A549 (cell line): Measurements from ENCODE around the gene OGFOD2. TPM values are rescaled to one million over a fixed set of nuclear protein-coding genes. Genes with fewer than 3 reads are reported as not detected.

Source experiments
- ATAC-seq, 2 experiments: fragments of 200-7000 bp in 1 of 2; fragments of >200 bp in 1 of 2; cut with Nextera tagmentation in 1 of 2; cut with Tn5 transposase in 1 of 2; 3 replicates each; pipeline versions ENCODE4 v1.8.0 to v1.9.1; 2018 to 2020; ENCODE audit warnings: mild to moderate bottlenecking in 1 of 2, moderate library complexity in 1 of 2
- CTCF ChIA-PET: fragments of 300-600 bp; sonication (Branson Sonifier 250); formaldehyde crosslinking; extraction: SDS; loops from one replicate; lab custom pipeline; 2021; ENCODE audit warnings: antibody characterized with exemption, inconsistent platforms; lab: Yijun Ruan, JAX
- POLR2A ChIA-PET: fragments of 350-600 bp; formaldehyde crosslinking; extraction: SDS; loops from one replicate; lab custom pipeline; 2021; ENCODE audit warnings: antibody characterized with exemption, inconsistent platforms; lab: Yijun Ruan, JAX
- DNase-seq, 2 experiments: peaks; one replicate each; pipeline versions ENCODE4 v3.0.0 to v3.0.0-alpha.2; 2011 to 2016; ENCODE audit warnings: low read depth in 1 of 2, low spot score in 1 of 2
- FAIRE-seq: peaks from 2 replicates; lab custom pipeline; 2011; peaks lifted over from hg19 to GRCh38; lab: Jason Lieb, UNC
- H3K27ac ChIP-seq, 2 experiments: fragments of >200 bp; sonication (Bioruptor Twin); formaldehyde crosslinking; 3 replicates each; pipeline ENCODE4 v1.5.1; 2016 to 2017
- H3K4me1 ChIP-seq: fragments of >200 bp; sonication (Bioruptor Twin); formaldehyde crosslinking; 3 replicates; pipeline ENCODE4 v1.6.1; 2016
- H3K4me2 ChIP-seq: fragments of >200 bp; sonication (Bioruptor Twin); formaldehyde crosslinking; 3 replicates; pipeline ENCODE4 v1.6.1; 2016
- H3K4me3 ChIP-seq: fragments of >200 bp; sonication (Bioruptor Twin); formaldehyde crosslinking; 3 replicates; pipeline ENCODE4 v1.5.1; 2016
- H3K9me3 ChIP-seq: fragments of >200 bp; sonication (Bioruptor Twin); formaldehyde crosslinking; 3 replicates; pipeline ENCODE4 v1.6.1; 2016
- CBX2 ChIP-seq: fragments of 200-600 bp; sonication (generic); IDR thresholded peaks from 2 replicates; pipeline ENCODE4 v1.6.1; 2016; ENCODE audit warnings: low read depth, mild to moderate bottlenecking, borderline replicate concordance
- CBX8 ChIP-seq: fragments of 200-600 bp; sonication (generic); IDR thresholded peaks from 2 replicates; pipeline ENCODE4 v1.6.1; 2016
- CHD4 ChIP-seq: fragments of 200-600 bp; sonication (generic); IDR thresholded peaks from 2 replicates; pipeline ENCODE4 v1.6.1; 2016; ENCODE audit warnings: antibody characterized with exemption, mild to moderate bottlenecking, borderline replicate concordance
- EHF ChIP-seq: fragments of 250-450 bp; sonication (Bioruptor Pico); IDR thresholded peaks from 2 replicates; pipeline ENCODE4 v1.5.0; 2020; ENCODE audit warnings: mild to moderate bottlenecking
- FOXS1 ChIP-seq: fragments of 250-450 bp; sonication (Bioruptor Pico); IDR thresholded peaks from 2 replicates; pipeline ENCODE4 v1.5.0; 2020; ENCODE audit warnings: mild to moderate bottlenecking, moderate library complexity
- GATA3 ChIP-seq: IDR thresholded peaks from 2 replicates; pipeline ENCODE4 v1.6.1; 2012; ENCODE audit warnings: borderline replicate concordance
- HDAC2 ChIP-seq: fragments of 200-600 bp; sonication (generic); IDR thresholded peaks from 2 replicates; pipeline ENCODE4 v1.6.1; 2016
- KDM1A ChIP-seq: fragments of 200-600 bp; sonication (generic); IDR thresholded peaks from 2 replicates; pipeline ENCODE4 v1.6.1; 2016; ENCODE audit warnings: low read depth, mild to moderate bottlenecking
- NR3C1 ChIP-seq: fragments of >200 bp; sonication (Bioruptor Twin); formaldehyde crosslinking; IDR thresholded peaks from 3 replicates; pipeline ENCODE4 v1.6.1; 2017
- PHF8 ChIP-seq: fragments of 200-600 bp; sonication (generic); IDR thresholded peaks from 2 replicates; pipeline ENCODE4 v1.6.1; 2016; ENCODE audit warnings: low read depth, mild to moderate bottlenecking, antibody characterized with exemption, moderate library complexity, borderline replicate concordance
- POLR2AphosphoS2 ChIP-seq: conservative IDR thresholded peaks from 2 replicates; pipeline ENCODE4 v1.6.1; 2012; ENCODE audit warnings: low read length, improper control_type of control experiment, inconsistent platforms
- RAD21 ChIP-seq, 2 experiments: fragments of >200 bp in 1 of 2; sonication (Bioruptor Twin) in 1 of 2; formaldehyde crosslinking in 1 of 2; IDR thresholded peaks in 1 of 2; conservative IDR thresholded peaks in 1 of 2; 2 replicates in 1 of 2; 3 replicates in 1 of 2; pipeline ENCODE4 v1.6.1; 2012 to 2018; ENCODE audit warnings: inconsistent platforms in 1 of 2
- RARB ChIP-seq: fragments of 250-450 bp; sonication (Bioruptor Pico); IDR thresholded peaks from 2 replicates; pipeline ENCODE4 v1.8.0; 2021; ENCODE audit warnings: mild to moderate bottlenecking, moderate library complexity
- RFX5 ChIP-seq: fragments of 450-650 bp; IDR thresholded peaks from 2 replicates; pipeline ENCODE4 v1.7.1; 2014; ENCODE audit warnings: antibody characterized with exemption, mild to moderate bottlenecking, moderate library complexity
- SREBF2 ChIP-seq: fragments of 450-650 bp; IDR thresholded peaks from 2 replicates; pipeline ENCODE4 v1.6.1; 2014; ENCODE audit warnings: mild to moderate bottlenecking, moderate library complexity
- TFCP2L1 ChIP-seq: fragments of 250-450 bp; sonication (Bioruptor Pico); IDR thresholded peaks from 2 replicates; pipeline ENCODE4 v1.5.0; 2021; ENCODE audit warnings: mild to moderate bottlenecking
- ZC3H11A ChIP-seq: fragments of 450-650 bp; IDR thresholded peaks from 2 replicates; pipeline ENCODE4 v1.6.1; 2014; ENCODE audit warnings: antibody characterized with exemption, mild to moderate bottlenecking
- WGBS: methylation state at CpG from one replicate; pipeline ENCODE4 v1.1.6; 2017; ENCODE audit errors: missing lambda C conversion rate; 5-methylcytosine and 5-hydroxymethylcytosine counted together
- polyA plus RNA-seq, 4 experiments: library from polyadenylated mRNA; depleted of rRNA in 3 of 4; stranded (reverse); fragments of >200 nt; fragmentation: RNase III in 1 of 4; extraction: RNeasy Plus Mini Kit Qiagen cat#74134 plus additional on column Dnase treatment in 1 of 4; gene quantifications; 2 replicates in 3 of 4; 3 replicates in 1 of 4; pipeline ENCODE4 v1.2.3, GENCODE V29; 2011 to 2017
- TF ChIP-seq, protein P1 (sequence below): IDR thresholded peaks from 2 replicates; pipeline ENCODE4 v1.6.1; 2012; ENCODE audit warnings: low read depth, borderline replicate concordance
- TF ChIP-seq, protein P2 (sequence below): IDR thresholded peaks from 2 replicates; pipeline ENCODE4 v1.6.1; 2012
- TF ChIP-seq, protein P3 (sequence below): fragments of 250-450 bp; sonication (Bioruptor Pico); IDR thresholded peaks from 2 replicates; pipeline ENCODE4 v1.5.0; 2021; ENCODE audit warnings: mild to moderate bottlenecking, moderate library complexity, borderline replicate concordance
- TF ChIP-seq, protein P4 (sequence below): fragments of >200 bp; sonication (Bioruptor Twin); formaldehyde crosslinking; IDR thresholded peaks from 2 replicates; pipeline ENCODE4 v1.6.1; 2016
- TF ChIP-seq, protein P5 (sequence below): fragments of 150-350 bp; IDR thresholded peaks from 2 replicates; pipeline ENCODE4 v1.6.1; 2014; ENCODE audit warnings: low read depth, mild to moderate bottlenecking, low read length

Gene OGFOD2
- polyA plus RNA-seq, 2 of the 4 experiments (the other 2 are of a cell fraction): 11.0 to 18.2 TPM

DNA sequence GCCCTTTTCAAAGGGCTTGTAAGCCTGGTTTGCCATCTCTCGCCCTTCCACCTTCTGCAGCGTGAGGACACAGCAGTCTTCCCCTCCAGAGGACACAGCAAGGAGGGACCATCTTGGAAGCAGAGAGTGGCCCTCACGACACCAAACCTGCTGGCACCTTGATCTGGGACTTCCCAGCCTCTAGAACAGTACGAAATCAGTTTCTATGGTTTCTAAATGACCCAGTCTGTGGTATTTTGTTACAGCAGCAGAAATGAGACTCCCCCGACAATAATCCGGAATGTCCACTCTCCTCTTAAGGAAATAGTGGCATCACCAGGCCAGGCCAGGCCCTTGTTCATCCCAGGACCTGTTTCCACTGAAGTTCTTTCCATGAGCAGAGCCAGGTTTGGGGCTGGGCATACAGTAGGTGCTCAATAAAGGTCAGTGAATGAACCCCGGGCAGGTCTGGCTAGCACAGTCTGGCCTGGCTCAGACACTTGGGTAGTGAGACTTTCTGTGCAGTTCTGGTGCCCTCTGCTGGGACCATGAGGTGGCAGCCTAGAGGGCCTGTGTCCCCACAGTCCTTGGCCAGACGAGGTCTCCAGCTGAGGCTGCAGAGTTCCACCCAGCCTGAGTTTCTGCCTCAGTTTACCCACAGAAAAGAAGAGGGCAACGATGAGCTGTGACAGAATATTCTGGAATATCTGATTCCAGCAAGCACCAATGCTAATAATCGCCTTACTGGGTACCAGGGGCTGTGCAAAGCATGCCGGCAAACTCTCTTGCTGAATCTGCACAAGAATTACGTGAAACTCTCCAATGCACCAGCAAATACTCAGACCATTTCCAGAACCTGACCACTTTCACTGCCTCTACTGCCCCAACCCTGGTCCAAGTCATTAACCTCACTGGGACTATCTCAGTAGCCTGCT, 22.8 kb upstream of the OGFOD2 start (continued):
- TF ChIP-seq, protein P1, sequence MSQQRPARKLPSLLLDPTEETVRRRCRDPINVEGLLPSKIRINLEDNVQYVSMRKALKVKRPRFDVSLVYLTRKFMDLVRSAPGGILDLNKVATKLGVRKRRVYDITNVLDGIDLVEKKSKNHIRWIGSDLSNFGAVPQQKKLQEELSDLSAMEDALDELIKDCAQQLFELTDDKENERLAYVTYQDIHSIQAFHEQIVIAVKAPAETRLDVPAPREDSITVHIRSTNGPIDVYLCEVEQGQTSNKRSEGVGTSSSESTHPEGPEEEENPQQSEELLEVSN: no peak
- TF ChIP-seq CBX2 (no peak), FOXS1 (CRISPR knock-in tag) (no peak), POLR2AphosphoS2 (no peak), SREBF2 (no peak), RAD21 (conservative IDR thresholded peaks at IDR 0.05 in 1 of 2, IDR thresholded peaks at IDR 0.05 in 1 of 2) (peak; percentile 97 to 99)
- TF ChIP-seq, protein P2, sequence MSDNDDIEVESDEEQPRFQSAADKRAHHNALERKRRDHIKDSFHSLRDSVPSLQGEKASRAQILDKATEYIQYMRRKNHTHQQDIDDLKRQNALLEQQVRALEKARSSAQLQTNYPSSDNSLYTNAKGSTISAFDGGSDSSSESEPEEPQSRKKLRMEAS: 0 out of 2 replicates have a peak, but pooled peaks have one; percentile 29
- TF ChIP-seq, protein P3, sequence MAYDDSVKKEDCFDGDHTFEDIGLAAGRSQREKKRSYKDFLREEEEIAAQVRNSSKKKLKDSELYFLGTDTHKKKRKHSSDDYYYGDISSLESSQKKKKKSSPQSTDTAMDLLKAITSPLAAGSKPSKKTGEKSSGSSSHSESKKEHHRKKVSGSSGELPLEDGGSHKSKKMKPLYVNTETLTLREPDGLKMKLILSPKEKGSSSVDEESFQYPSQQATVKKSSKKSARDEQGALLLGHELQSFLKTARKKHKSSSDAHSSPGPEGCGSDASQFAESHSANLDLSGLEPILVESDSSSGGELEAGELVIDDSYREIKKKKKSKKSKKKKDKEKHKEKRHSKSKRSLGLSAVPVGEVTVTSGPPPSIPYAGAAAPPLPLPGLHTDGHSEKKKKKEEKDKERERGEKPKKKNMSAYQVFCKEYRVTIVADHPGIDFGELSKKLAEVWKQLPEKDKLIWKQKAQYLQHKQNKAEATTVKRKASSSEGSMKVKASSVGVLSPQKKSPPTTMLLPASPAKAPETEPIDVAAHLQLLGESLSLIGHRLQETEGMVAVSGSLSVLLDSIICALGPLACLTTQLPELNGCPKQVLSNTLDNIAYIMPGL (CRISPR knock-in tag): no peak

DNA sequence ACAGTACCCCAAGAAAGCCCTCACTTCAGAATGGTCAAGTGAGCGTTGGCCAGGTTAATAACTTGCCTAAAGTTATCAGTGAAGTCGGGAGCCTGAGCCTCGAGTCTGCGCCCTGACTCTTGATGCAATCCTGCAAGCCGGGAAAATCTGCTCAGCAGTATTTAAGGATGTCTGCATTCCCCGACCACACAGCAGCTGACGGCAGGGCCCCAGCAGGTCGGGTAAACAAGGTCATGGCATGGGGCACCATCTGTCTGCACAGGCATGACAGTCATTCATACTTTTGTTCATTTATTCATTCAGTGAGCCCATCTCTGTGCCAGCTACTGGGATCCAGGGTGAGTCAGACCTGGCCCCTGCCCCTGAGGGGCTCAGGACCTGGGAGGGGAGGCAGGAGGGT, 19.9 kb upstream of the OGFOD2 start:
- no peak overlapping the region for H3K4me2 ChIP-seq
- POLR2A ChIA-PET: no interaction called here
- no peak for ATAC-seq

More for the DNA sequence above, 19.9 kb upstream of the OGFOD2 start:
- TF ChIP-seq HDAC2 (no peak), TFCP2L1 (CRISPR knock-in tag) (no peak), KDM1A (no peak), RARB (CRISPR knock-in tag) (no peak), PHF8 (no peak), CHD4 (no peak), POLR2AphosphoS2 (no peak), ZC3H11A (no peak), NR3C1 (no peak), RFX5 (no peak), GATA3 (no peak), EHF (CRISPR knock-in tag) (no peak), CBX8 (no peak)
- TF ChIP-seq, protein P4, sequence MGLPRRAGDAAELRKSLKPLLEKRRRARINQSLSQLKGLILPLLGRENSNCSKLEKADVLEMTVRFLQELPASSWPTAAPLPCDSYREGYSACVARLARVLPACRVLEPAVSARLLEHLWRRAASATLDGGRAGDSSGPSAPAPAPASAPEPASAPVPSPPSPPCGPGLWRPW: no peak
- TF ChIP-seq, protein P5, sequence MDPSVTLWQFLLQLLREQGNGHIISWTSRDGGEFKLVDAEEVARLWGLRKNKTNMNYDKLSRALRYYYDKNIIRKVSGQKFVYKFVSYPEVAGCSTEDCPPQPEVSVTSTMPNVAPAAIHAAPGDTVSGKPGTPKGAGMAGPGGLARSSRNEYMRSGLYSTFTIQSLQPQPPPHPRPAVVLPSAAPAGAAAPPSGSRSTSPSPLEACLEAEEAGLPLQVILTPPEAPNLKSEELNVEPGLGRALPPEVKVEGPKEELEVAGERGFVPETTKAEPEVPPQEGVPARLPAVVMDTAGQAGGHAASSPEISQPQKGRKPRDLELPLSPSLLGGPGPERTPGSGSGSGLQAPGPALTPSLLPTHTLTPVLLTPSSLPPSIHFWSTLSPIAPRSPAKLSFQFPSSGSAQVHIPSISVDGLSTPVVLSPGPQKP: no peak
- TF ChIP-seq, protein P3 (CRISPR knock-in tag): no peak
- CTCF ChIA-PET: interaction anchor here (1.2 to 25.9 kb wide), 8 partner anchors 9 to 317 kb away, joined by 3 to 522 read pairs (median 16); partner anchors contain the start of gene ABCB9
- peaks cover 15% of the 10 kb centered on the region for H3K4me1 ChIP-seq
- DNase-seq (no peak), FAIRE-seq (no peak)
- H3K4me3 ChIP-seq: no peak overlapping the region
- H3K9me3 ChIP-seq: no peaks in the 10 kb centered on the region
- 79% methylated on average over 8 of the region's 8 CpGs for WGBS
- H3K27ac ChIP-seq: no peak overlapping the region
